Smooth muscle cell of the brain vasculature (primary cell): ENCODE measurements around the gene HNRNPCL1.
"Not testable (repeated sequence)": the region's sequence is repeated elsewhere in the genome, so short reads cannot be mapped to it uniquely, and the experiment has no call there.

Experiments
- DNase-seq: peaks from one replicate; pipeline ENCODE4 v3.0.0-alpha.2; 2012; ENCODE audit warnings: low read depth, low spot score

HNRNPCL1 gene

DNA sequence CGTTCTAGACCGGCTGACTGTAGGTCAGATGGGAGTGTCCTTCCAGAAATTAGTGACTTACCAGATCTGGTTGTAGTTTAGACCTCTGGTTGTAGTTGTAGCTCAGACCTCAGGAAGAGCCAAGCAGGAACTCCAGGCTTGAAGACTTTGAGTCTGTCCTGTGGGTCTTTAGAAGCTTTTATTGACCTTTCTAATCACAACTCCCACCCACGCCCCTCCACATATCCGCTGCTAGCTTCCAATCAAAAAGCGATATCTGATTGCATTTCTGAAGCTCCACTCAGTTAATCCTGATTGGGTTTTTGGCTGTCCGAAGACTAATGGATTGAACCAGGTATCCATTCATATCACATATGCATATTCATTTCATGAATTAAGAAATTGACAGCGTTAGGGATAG is at the start of gene HNRNPCL1:
Gene HNRNPCL1 (minus strand): TSS at position 101 of the 400 bp plus-strand sequence. CDS start 431 bp downstream, outside the sequence.
- not testable (repeated sequence) for DNase-seq

DNA sequence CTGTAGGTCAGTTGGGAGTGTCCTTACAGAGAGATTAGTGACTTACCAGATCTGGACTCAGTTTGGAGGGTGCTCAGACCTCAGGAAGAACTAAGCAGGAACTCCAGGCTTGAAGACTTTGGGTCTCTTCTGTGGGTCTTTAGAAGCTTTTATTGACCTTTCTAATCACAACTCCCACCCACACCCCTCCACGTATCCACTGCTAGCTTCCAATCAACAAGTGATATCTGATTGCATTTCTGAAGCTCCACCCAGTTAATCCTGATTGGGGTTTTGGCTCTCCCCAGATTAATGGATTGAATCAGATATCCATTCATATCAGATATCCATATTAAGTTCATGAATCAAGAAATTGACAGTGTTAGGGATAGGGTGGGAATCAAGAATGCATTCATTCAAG is 49.6 kb upstream of the HNRNPCL1 start, which contains the start of gene PRAMEF10:
Gene PRAMEF10 (minus strand): TSS at position 101 of the 400 bp plus-strand sequence. CDS start 2,423 bp downstream, outside the sequence.
- not testable (repeated sequence) for DNase-seq

DNA sequence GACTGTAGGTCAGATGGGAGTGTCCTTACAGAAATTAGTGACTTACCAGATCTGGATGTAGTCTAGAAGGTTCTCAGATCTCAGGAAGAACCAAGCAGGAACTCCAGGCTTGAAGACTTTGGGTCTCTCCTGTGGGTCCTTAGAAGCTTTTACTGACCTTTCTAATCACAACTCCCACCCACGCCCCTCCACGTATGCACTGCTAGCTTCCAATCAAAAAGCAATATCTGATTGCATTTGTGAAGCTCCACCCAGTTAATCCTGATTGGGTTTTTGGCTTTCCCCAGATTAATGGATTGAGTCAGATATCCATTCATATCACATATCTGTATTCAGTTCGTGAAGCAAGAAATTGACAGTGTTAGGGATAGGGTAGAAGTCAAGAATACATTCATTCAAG is 37.6 kb upstream of the HNRNPCL1 start, which contains the start of gene PRAMEF4:
Gene PRAMEF4 (minus strand): TSS at position 101 of the 400 bp plus-strand sequence. CDS start 2,807 bp downstream, outside the sequence.
- not testable (repeated sequence) for DNase-seq

DNA sequence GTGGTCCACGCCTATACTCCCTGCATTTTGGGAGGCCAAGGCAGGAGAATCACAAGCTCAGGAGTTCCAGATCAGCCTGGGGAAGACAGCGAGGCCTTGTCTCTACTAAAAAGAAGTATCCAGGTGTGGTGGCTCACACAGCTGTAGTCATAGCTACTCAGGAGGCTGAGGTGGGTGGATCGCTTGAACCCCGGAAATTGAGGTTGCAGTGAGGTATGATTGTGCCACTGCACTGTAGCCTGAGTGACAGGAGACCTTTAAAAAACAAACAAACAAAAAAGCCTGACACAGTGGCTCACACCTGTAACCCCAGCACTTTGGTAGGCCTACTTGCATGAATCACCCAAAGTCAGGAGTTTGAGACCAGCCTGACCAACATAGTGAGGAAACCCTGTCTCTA is 29.9 kb upstream of the HNRNPCL1 start:
- not testable (repeated sequence) for DNase-seq

DNA sequence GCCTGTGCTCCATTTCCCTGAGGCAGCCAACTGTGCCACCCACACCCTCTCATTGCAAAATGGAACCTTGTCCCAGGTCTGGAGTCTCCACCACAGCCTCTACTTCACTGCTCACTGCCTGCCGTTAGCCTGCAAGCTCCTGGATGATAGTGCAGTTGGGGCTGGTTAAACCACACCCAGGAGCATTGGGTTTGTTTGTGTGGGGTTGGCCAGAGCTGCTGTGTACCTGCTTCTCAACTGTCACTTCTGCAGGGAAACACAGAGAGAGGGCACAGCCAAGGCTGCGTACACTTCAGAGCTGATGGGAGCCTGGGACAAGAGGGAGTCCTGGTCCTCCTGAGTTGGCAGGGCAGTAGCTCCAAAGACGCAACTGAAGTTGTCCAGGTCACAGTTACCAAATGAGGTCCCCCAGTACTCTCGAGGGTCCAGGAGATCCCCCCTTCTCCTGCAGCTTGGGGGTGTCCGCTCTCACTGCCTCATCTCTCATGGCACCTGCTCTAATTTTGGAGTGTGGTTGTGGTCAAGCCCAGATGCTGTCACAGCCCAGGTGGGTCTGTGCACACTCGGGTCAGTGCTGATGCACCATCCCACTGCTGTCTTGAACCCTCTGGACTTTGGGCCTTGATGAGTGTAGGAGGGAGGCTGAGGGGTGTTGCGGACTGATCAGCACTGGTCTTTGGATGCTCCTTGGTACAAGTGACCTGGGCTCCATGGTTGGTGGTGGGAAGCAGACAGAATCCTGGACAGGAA is 14.8 kb upstream of the HNRNPCL1 start:
- DNase-seq = not testable (repeated sequence)

DNA sequence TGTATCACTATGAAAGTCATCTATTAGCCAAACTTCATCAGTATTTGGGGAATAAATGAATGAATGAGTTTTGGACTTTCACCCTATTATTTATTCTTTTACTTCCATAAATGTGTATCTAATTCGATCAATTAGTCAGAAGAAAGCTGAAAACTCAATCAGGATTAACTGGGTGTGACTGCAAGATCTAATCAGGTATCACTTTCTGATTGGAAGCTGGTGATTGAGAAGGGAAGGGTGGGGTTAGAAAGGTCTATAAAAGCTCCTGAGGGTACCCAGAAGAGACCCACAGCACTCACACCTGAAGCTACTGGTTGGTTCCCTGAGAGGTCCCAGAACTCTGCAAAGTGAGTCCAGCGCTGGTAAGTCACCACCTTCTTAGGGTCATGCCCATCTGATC is 8.3 kb upstream of the HNRNPCL1 start, which contains the start of gene PRAMEF2:
Gene PRAMEF2 (plus strand): TSS at position 301 of the 400 bp plus-strand sequence. CDS start 1,924 bp downstream, outside the sequence.
- not testable (repeated sequence) for DNase-seq

DNA sequence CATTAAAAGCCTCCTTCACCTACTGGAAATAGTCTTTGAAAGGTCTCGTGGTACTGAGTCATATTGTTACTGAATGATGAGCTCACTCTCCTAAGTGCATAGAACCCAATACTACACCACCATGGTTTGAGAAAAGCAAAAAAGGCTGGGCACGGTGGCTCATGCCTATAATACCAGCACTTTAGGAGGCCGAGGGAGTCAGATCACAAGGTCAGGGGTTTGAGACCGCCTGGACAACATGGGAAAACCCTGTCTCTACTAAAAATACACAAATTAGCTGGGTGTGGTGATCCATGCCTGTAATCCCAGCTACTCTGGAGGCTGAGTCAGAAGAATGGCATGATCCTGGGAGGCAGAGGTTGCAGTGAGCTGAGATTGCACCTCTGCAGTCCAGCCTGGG is 3.3 kb upstream of the HNRNPCL1 start:
- DNase-seq = no peak

DNA sequence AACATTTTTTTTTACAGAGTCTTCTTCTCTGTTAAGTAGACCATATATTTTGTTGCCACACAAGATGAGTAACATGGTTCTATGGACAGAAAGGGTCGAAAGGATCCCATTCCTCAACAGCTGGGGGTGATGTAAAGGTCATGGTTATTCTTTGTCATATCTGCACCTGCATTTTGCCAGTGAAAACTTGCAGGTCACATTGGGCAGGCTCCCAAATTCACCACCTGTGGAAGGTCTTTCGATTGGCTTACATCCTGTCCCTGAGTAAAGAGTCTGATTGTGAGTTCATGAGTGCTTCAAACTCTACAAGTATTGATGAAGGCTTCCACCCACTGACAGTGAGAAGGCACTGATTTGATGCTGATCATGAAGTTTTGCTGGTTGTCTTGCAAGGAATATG is 15.3 kb downstream of the HNRNPCL1 start:
- DNase-seq = not testable (repeated sequence)

DNA sequence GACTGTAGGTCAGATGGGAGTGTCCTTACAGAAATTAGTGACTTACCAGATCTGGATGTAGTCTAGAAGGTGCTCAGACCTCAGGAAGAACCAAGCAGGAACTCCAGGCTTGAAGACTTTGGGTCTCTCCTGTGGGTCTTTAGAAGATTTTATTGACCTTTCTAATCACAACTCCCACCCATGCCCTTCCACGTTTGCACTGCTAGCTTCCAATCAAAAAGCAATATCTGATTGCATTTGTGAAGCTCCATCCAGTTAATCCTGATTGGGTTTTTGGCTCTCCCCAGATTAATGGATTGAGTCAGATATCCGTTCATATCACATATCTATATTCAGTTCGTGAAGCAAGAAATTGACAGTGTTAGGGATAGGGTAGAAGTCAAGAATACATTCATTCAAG is 17.2 kb downstream of the HNRNPCL1 start, which contains the start of gene PRAMEF11:
Gene PRAMEF11 (minus strand): TSS at position 101 of the 400 bp plus-strand sequence. CDS start 2,621 bp downstream, outside the sequence.
- DNase-seq = not testable (repeated sequence)

DNA sequence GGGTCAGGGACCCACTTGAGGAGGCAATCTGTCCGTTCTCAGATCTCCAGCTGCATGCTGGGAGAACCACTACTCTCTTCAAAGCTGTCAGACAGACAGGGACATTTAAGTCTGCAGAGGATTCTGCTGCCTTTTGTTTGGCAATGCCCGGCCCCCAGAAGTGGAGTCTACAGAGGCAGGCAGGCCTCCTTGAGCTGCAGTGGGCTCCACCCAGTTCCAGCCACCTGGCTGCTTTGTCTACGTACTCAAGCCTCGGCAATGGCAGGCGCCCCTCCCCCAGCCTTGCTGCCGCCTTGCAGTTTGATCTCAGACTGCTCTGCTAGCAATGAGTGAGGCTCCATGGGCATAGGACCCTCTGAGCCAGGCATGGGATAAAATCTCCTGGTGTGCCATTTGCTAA is 29.5 kb downstream of the HNRNPCL1 start:
- DNase-seq = not testable (repeated sequence)

DNA sequence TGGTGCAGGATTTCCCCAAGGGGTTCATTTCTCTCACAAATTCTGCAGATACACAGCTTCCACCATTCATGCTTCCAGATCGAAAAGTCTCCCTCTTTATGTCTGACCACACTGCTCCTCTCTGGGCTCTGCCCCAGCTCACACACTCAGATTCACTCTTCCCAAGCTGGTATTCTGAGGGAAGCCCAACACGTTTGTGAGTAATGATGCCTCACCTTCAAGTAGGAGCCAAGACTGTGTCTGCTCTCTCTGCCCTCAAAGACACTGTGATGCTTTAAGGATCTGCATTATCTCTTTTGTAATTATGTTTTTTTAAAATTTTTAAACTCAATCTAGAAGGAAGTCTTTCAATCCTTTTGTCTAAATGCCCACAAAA is 37.1 kb downstream of the HNRNPCL1 start:
- no peak for DNase-seq

DNA sequence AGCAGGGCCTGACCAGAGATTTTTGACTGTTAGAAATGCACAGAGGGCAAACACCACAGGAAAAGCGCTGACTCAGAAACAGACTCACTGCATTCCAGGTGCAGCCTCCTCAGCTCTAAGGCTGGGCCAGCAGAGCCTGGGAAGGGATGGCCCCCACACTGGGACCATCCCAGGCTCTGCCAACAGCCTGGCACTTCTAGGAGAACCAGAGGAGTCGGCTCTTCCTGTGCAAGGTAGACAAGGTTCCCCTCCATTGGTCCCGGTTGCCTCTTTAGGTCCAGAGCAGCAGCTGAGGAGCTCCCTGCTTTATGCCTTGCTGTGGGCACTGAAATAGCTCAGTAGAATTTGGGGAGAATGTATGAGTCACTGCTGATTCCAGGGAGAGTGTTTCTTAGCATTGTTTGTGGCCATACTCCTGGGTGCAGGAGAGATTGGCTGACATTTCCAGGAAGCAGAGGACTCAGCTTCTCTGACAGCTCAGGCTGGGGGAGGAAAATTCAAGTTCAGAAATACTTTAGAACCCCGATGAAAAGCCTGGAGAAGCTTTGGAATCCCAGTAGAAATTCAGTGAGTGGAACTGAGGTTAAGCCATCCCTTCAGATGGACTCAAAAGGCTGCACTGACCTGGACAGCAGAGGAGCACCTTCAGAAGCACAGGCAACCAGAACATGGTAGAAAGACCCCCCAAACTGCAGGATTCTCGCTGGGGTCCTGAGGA is 37.7 kb downstream of the HNRNPCL1 start:
- DNase-seq = no peak

DNA sequence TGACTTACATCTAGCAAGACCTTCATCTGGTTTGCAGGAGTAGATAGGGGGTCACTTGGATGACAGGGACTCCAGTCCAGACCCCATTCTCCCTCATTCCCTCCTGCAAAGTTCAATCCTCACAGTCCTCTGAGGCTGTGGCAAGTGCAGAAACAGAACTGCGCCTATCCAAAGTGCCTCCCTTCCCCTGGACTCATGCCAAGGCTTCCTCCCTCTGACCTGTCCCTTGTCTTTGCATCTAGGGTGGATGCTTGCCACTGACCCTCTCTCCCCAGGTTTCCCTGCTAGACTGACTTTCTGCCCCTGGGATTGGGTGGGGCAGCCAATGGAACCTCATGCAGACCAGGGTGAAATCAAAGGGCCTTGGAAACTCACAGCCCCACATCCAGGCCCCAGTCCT is 38.6 kb downstream of the HNRNPCL1 start:
- DNase-seq = no peak

DNA sequence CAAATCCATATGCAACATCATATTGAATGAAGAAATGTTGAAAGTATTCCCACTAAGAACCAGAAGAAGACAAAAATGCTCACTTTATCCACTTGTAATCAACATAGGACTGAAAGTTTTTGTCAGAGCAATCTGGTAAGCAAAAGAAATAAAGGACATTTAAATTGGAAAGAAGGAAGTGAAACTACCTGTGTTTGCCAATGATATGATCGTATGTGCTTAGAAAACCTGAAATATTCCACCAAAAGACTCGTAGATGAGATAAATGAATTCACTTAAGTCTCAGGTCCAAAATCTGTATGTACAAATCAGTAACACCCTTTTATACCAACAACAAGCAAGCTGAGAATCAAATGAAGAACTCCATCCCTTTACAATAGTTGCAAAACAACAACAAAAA is 48.8 kb downstream of the HNRNPCL1 start:
- DNase-seq = no peak

DNA sequence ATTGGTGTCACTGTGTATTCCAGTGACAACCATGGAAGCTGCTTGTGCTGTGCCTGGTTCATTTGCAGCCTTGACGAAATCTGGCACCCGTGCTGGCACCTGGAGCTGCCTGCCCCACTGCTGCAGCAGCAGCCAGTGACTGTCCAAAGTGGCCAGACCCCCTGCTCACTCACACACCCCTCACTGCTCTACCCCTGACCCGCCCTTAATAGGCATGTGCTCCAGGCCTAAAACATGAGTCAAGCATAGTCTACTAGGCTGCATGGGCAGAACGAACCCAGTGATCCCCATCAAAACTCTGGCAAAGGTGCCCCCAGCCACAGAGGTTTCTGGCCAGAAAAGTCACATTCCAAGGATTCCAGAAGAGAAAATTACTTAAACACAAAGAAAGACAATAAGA is 49.6 kb downstream of the HNRNPCL1 start:
- no peak for DNase-seq
